Caco-2 (cell line): ENCODE data around the gene STAT2. TPM values are rescaled to one million over a fixed set of nuclear protein-coding genes. Genes with fewer than 3 reads are reported as not detected.

Experiments
- BruUV-seq: library from RNA; stranded (reverse); fragments of 400-500 nt; replicated peaks from 2 replicates; lab custom pipeline; 2021; lab: Mats Ljungman, UMichigan
- CTCF ChIA-PET: fragments of 300-600 bp; sonication (Branson Sonifier 250); formaldehyde crosslinking; loops from one replicate; lab custom pipeline; 2022; ENCODE audit warnings: antibody characterized with exemption; lab: Charles Lee
- POLR2A ChIA-PET: fragments of 300-600 bp; sonication (Branson Sonifier 250); formaldehyde crosslinking; loops from one replicate; lab custom pipeline; 2022; ENCODE audit warnings: antibody characterized with exemption; lab: Charles Lee
- DNase-seq, 2 experiments: peaks; one replicate each; pipeline versions ENCODE4 v3.0.0 to v3.0.0-alpha.2; 2020 to 2022
- H3K27me3 ChIP-seq: replicated peaks from 2 replicates; pipeline ENCODE4 v1.6.0; 2011; ENCODE audit warnings: low read length; ENCODE audit not compliant: control insufficient read depth, insufficient read depth
- H3K36me3 ChIP-seq: 2 replicates; pipeline ENCODE4 v1.5.1; 2011; ENCODE audit warnings: low read length; ENCODE audit not compliant: control insufficient read depth, insufficient read depth
- H3K4me1 ChIP-seq: fragments of 250-450 bp; sonication (Bioruptor Pico); 2 replicates; pipeline ENCODE4 v1.5.1; 2020; ENCODE audit warnings: mild to moderate bottlenecking
- H3K4me3 ChIP-seq: 2 replicates; pipeline ENCODE4 v1.5.1; 2011; ENCODE audit warnings: low read depth, mild to moderate bottlenecking, control low read depth, low read length
- H3K9me3 ChIP-seq: fragments of 250-450 bp; sonication (Bioruptor Pico); 2 replicates; pipeline ENCODE4 v1.5.1; 2020; ENCODE audit warnings: mild to moderate bottlenecking, moderate library complexity
- H3K27ac Mint-ChIP-seq: one replicate; pipeline ENCODE4 v1.8.0; 2022; ENCODE audit warnings: mixed read lengths; ENCODE audit not compliant: unreplicated experiment
- H3K27me3 Mint-ChIP-seq: one replicate; pipeline ENCODE4 v1.8.0; 2022; ENCODE audit warnings: mixed read lengths; ENCODE audit not compliant: insufficient read depth, unreplicated experiment
- H3K36me3 Mint-ChIP-seq: one replicate; pipeline ENCODE4 v1.8.0; 2022; ENCODE audit warnings: mild to moderate bottlenecking, mixed read lengths; ENCODE audit not compliant: insufficient read depth, unreplicated experiment
- H3K4me1 Mint-ChIP-seq: one replicate; pipeline ENCODE4 v1.8.0; 2022; ENCODE audit warnings: low read depth, mixed read lengths; ENCODE audit not compliant: unreplicated experiment
- H3K4me3 Mint-ChIP-seq: one replicate; pipeline ENCODE4 v1.8.0; 2022; ENCODE audit warnings: mild to moderate bottlenecking, moderate library complexity, mixed read lengths; ENCODE audit not compliant: unreplicated experiment
- H3K9me3 Mint-ChIP-seq: one replicate; pipeline ENCODE4 v1.8.0; 2022; ENCODE audit warnings: mixed read lengths; ENCODE audit not compliant: unreplicated experiment
- intact Hi-C: fragments of 100-400 bp; cut with micrococcal nuclease; formaldehyde crosslinking; loops from one replicate; pipeline ENCODE4 v1.10.0; 2022; ENCODE audit not compliant: unreplicated experiment
- total RNA-seq: library from RNA; stranded (reverse); gene quantifications from 2 replicates; pipeline ENCODE4 v1.2.3, GENCODE V29; 2022
- TF ChIP-seq, protein P1 (sequence below), 2 experiments: fragments of 200-600 bp in 1 of 2; IDR thresholded peaks; 1 replicate in 1 of 2; 2 replicates in 1 of 2; pipeline versions ENCODE4 v1.5.1 to v1.8.0; 2011 to 2022; ENCODE audit warnings: antibody characterized with exemption in 1 of 2, control low read depth in 1 of 2, inconsistent platforms in 1 of 2, low read depth in 1 of 2, low read length in 1 of 2, mild to moderate bottlenecking in 1 of 2, moderate library complexity in 1 of 2; ENCODE audit not compliant: insufficient read depth in 1 of 2, severe bottlenecking in 1 of 2, unreplicated experiment in 1 of 2

Gene STAT2
- total RNA-seq, 1 experiment from 2014 or later = 76.7 TPM

DNA sequence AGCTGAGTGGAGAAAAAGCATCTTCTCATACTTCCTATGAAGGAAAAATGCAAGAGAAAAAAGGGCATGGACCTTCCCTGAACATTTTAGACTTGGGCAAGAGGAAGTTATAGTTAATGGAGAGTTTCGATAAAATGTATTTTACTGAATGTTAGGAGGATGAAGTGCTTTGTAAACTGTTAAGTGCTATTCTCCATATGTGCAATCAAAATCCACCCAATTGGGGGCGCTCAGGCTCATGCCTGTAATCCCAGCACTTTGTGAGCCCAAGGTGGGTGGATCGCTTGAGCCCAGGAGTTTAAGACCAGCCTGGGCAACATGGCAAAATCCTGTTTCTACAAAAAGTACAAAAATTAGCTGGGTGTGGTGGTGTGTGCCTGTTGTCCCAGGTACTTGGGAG is 42.2 kb downstream of the STAT2 start:
- H3K4me1 Mint-ChIP-seq = no peaks in the 10 kb centered on the region
- no peaks in the 10 kb centered on the region for H3K27me3 Mint-ChIP-seq
- Histone ChIP-seq H3K4me1 (peaks cover 4% of the 10 kb centered on the region; the same call in 1 of the 2 replicates), H3K4me3 (no peak overlapping the region), H3K36me3 (no peaks in the 10 kb centered on the region), H3K27me3 (no peaks in the 10 kb centered on the region), H3K9me3 (no peaks in the 10 kb centered on the region)
- peaks cover 36% of the 10 kb centered on the region for H3K36me3 Mint-ChIP-seq
- no peak overlapping the region for H3K27ac Mint-ChIP-seq
- ChIA-PET POLR2A (no interaction called here), CTCF (no interaction called here)
- no peaks in the 10 kb centered on the region for H3K9me3 Mint-ChIP-seq
- TF ChIP-seq, protein P1, sequence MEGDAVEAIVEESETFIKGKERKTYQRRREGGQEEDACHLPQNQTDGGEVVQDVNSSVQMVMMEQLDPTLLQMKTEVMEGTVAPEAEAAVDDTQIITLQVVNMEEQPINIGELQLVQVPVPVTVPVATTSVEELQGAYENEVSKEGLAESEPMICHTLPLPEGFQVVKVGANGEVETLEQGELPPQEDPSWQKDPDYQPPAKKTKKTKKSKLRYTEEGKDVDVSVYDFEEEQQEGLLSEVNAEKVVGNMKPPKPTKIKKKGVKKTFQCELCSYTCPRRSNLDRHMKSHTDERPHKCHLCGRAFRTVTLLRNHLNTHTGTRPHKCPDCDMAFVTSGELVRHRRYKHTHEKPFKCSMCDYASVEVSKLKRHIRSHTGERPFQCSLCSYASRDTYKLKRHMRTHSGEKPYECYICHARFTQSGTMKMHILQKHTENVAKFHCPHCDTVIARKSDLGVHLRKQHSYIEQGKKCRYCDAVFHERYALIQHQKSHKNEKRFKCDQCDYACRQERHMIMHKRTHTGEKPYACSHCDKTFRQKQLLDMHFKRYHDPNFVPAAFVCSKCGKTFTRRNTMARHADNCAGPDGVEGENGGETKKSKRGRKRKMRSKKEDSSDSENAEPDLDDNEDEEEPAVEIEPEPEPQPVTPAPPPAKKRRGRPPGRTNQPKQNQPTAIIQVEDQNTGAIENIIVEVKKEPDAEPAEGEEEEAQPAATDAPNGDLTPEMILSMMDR (IDR thresholded peaks at IDR 0.05; ENCODE audit: insufficient read depth in 1 of 2, low read depth in 1 of 2, low read length in 1 of 2, severe bottlenecking in 1 of 2, unreplicated experiment in 1 of 2) = no peak
- no peak for DNase-seq
- no TSS peak for BruUV-seq
- no peak overlapping the region for H3K4me3 Mint-ChIP-seq
- intact Hi-C loops = no loop called here

DNA sequence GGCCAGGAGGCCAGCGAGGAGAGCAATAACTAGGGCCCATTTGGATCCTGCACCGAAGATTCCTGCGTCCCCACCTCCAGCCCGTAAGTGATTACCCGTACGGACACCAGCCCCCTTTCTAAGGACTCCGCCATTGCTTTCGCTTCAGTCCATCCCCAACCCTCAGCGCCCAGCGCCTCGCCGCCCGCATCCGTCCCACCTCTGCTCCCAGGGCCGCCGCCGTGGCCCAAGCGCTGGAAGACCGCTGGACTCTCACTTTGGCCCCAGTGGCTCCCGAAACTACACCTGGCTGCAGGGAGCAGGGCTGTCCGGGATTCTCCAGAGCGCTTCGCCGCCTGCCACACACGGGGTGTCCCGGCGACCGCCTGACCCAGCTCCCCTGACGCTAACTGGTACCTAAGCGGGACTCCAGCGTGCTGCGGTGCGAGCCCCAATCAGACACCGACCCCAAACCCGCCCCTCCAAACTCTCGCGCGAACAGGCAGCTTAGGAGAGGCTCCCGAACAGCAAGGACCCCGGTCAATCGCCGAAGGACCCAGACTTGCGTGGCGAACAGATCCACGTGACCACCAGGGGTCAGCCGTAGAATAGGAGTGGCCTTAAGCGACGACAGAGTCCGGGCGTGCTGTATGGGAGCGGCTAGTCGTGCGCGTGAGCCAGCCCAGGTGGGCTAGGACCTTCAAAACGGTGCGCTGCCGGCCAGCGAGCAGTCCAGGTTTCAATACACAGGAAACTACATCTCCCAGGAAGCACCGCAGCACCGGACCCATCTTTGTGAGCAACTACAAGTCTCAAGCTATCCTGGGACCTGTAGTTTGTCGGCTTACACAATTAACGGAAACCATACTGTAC is 44.1 kb downstream of the STAT2 start, which contains the start of gene CNPY2:
CNPY2 (minus strand) TSS at position 367 of the 852 bp plus-strand sequence. CDS start 771 bp downstream, outside the sequence.
- Histone ChIP-seq H3K27me3 (no peaks in the 10 kb centered on the region), H3K4me3 (peak within 1 kb of the TSS; percentile 79), H3K36me3 (peaks cover under 1% of the 10 kb centered on the region; the same call in 1 of the 2 replicates), H3K4me1 (peaks cover 4% of the 10 kb centered on the region; the same call in 1 of the 2 replicates), H3K9me3 (no peaks in the 10 kb centered on the region)
- Mint-ChIP-seq H3K9me3 (no peaks in the 10 kb centered on the region), H3K4me1 (no peaks in the 10 kb centered on the region), H3K4me3 (peak within 1 kb of the TSS; percentile 85), H3K36me3 (peaks cover 49% of the 10 kb centered on the region), H3K27ac (peak within 1 kb of the TSS; percentile 96), H3K27me3 (no peaks in the 10 kb centered on the region)
- CTCF ChIA-PET = interaction anchor here (0.5 to 2.1 kb wide), 19 partner anchors 18 to 258 kb away, joined by 3 to 38 read pairs (median 4); partner anchors contain the start of genes COQ10A, IL23A, PAN2 and SMARCC2
- intact Hi-C loops = loop anchor here (1.0 kb wide), 6 partner anchors 16 to 152 kb away; partner anchors contain the start of genes CS, PAN2, SPRYD4 and STAT2
- DNase-seq = peak; percentile 98 to 99
- no TSS peak for BruUV-seq
- TF ChIP-seq, protein P1 (IDR thresholded peaks at IDR 0.05; ENCODE audit: insufficient read depth in 1 of 2, low read depth in 1 of 2, low read length in 1 of 2, severe bottlenecking in 1 of 2, unreplicated experiment in 1 of 2) = peak; percentile 22 to 27
- POLR2A ChIA-PET = interaction anchor here (0.5 to 2.0 kb wide), 16 partner anchors 9 to 321 kb away, joined by 3 to 30 read pairs (median 5); partner anchors contain the start of genes CS, RNF41, SMARCC2 and STAT2

DNA sequence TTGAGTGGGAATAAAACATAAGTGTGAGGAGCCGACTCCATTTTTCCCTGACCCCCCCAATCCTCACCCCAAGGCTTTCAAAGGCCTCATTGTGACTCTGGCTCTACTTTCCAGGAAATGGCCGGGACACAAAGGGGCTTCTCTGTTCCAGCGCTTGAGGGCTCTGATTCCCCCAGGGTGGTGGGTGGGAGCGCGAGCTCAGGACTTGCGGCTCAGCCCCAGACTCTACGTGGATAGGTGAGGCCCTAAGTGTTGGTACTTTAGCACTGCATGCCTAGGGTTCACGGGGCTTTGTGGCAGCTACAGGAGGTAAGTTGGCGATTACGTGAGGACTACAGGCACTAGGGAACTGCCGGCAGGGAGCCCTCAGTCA is 44.7 kb downstream of the STAT2 start:
- TSS peak; percentile 76 for BruUV-seq
- ChIA-PET CTCF (interaction anchor here (0.6 to 2.1 kb wide), 14 partner anchors 18 to 196 kb away, joined by 3 to 38 read pairs (median 4); partner anchors contain the start of genes COQ10A, IL23A, PAN2 and SMARCC2), POLR2A (interaction anchor here (0.6 to 2.0 kb wide), 6 partner anchors 45 to 164 kb away, joined by 3 to 30 read pairs (median 6); partner anchors contain the start of genes RNF41, SMARCC2 and STAT2)
- peak overlapping the region; percentile 79 for H3K4me3 ChIP-seq
- Mint-ChIP-seq H3K4me3 (peak overlapping the region; percentile 85), H3K9me3 (no peaks in the 10 kb centered on the region), H3K36me3 (peaks cover 55% of the 10 kb centered on the region), H3K27ac (peak overlapping the region; percentile 96), H3K27me3 (no peaks in the 10 kb centered on the region), H3K4me1 (no peaks in the 10 kb centered on the region)
- H3K27me3 ChIP-seq = no peaks in the 10 kb centered on the region
- H3K9me3 ChIP-seq = no peaks in the 10 kb centered on the region
- TF ChIP-seq, protein P1 (IDR thresholded peaks at IDR 0.05; ENCODE audit: insufficient read depth in 1 of 2, low read depth in 1 of 2, low read length in 1 of 2, severe bottlenecking in 1 of 2, unreplicated experiment in 1 of 2) = no peak
- H3K36me3 ChIP-seq = peaks cover 2% of the 10 kb centered on the region; the same call in 1 of the 2 replicates
- intact Hi-C loops = no loop called here
- DNase-seq = no peak
- H3K4me1 ChIP-seq = peaks cover 4% of the 10 kb centered on the region; the same call in 1 of the 2 replicates
